NCI-H748 treated with DMSO at 0.1 percent for 48 hours (cell line): Measurements from ENCODE around the gene ZNF785.
"Not testable (repeated sequence)": the region's sequence is repeated elsewhere in the genome, so short reads cannot be mapped to it uniquely, and the experiment has no call there.

Source experiments
- DNase-seq: peaks from one replicate; lab custom pipeline; 2025; lab: John Stamatoyannopoulos, UW

Gene ZNF785

GRCh38 chr16:30539000-30539964, 46.2 kb downstream of the ZNF785 start:
- no peak for DNase-seq

GRCh38 chr16:30536391-30537024, 49.0 kb downstream of the ZNF785 start:
- not testable (repeated sequence) for DNase-seq

- peak; percentile 33 for DNase-seq
Measured at GRCh38 chr16:30535777-30536190, 49.7 kb downstream of the ZNF785 start.

- DNase-seq, result no peak
Measured at GRCh38 chr16:30535106-30535776, 50.3 kb downstream of the ZNF785 start.

- DNase-seq, result peak; percentile 60
Measured at GRCh38 chr16:30534368-30535105, 51.0 kb downstream of the ZNF785 start, which contains the start of gene ZNF747. Gene ZNF747 (minus strand): TSS chr16:30534858. CDS start chr16:30534679, 179 bp downstream.

- DNase-seq, result no peak
Measured at GRCh38 chr16:30533748-30534367, 51.6 kb downstream of the ZNF785 start.

- DNase-seq, result no peak
Measured at GRCh38 chr16:30533146-30533522, 52.4 kb downstream of the ZNF785 start.

- DNase-seq, result no peak
Measured at GRCh38 chr16:30532285-30533145, 53.0 kb downstream of the ZNF785 start.
